Measurements from ENCODE around the gene PBX4.

Gene PBX4

GRCh38 chr19:19540064-19540714, 78.3 kb downstream of the PBX4 start:
- peak; percentile 45 for DNase-seq (ENCODE audit: low spot score)

GRCh38 chr19:19539698-19540063, 78.8 kb downstream of the PBX4 start:
- DNase-seq (ENCODE audit: low spot score), result no peak

- no peak for DNase-seq (ENCODE audit: low spot score)
Observed at GRCh38 chr19:19538785-19539166, 79.7 kb downstream of the PBX4 start.

- DNase-seq (ENCODE audit: low spot score), result no peak
Observed at GRCh38 chr19:19538061-19538784, 80.3 kb downstream of the PBX4 start, which contains the start of gene CILP2. CILP2 (plus strand) TSS chr19:19538265; CDS start chr19:19538350, 85 bp downstream.

GRCh38 chr19:19537075-19538048, 81.1 kb downstream of the PBX4 start:
- DNase-seq (ENCODE audit: low spot score), result peak; percentile 25

GRCh38 chr19:19535311-19536191, 82.9 kb downstream of the PBX4 start:
- no peak for DNase-seq (ENCODE audit: low spot score)

- DNase-seq (ENCODE audit: low spot score), result no peak
Observed at GRCh38 chr19:19534556-19535265, 83.8 kb downstream of the PBX4 start.

- no peak for DNase-seq (ENCODE audit: low spot score)
Observed at GRCh38 chr19:19533841-19534240, 84.6 kb downstream of the PBX4 start.

GRCh38 chr19:19532806-19533701, 85.4 kb downstream of the PBX4 start:
- DNase-seq (ENCODE audit: low spot score), result no peak

GRCh38 chr19:19531951-19532805, 86.3 kb downstream of the PBX4 start:
- DNase-seq (ENCODE audit: low spot score), result peak; percentile 53

- no peak for DNase-seq (ENCODE audit: low spot score)
Observed at GRCh38 chr19:19530889-19531288, 87.6 kb downstream of the PBX4 start.

GRCh38 chr19:19530423-19530804, 88.1 kb downstream of the PBX4 start:
- DNase-seq (ENCODE audit: low spot score), result no peak

- no peak for DNase-seq (ENCODE audit: low spot score)
Observed at GRCh38 chr19:19529783-19530422, 88.6 kb downstream of the PBX4 start.

- DNase-seq (ENCODE audit: low spot score), result no peak
Observed at GRCh38 chr19:19528721-19529490, 89.6 kb downstream of the PBX4 start, which contains the start of gene YJEFN3. YJEFN3 (plus strand) TSS chr19:19528911; CDS start chr19:19528933, 22 bp downstream.

- no peak for DNase-seq (ENCODE audit: low spot score)
Observed at GRCh38 chr19:19527674-19528625, 90.5 kb downstream of the PBX4 start.

GRCh38 chr19:19527371-19527656, 91.2 kb downstream of the PBX4 start:
- DNase-seq (ENCODE audit: low spot score), result no peak

Measured in kidney tubule cell (primary cell).